Body of pancreas (tissue), 4 donors: ENCODE data around the gene CIAO1. TPM values are rescaled to one million over a fixed set of nuclear protein-coding genes. Genes with fewer than 3 reads are reported as not detected.
A peak's percentile ranks its signal among the peaks of the same experiment; 100 is the strongest.

ENCODE experiments used
- ATAC-seq: fragments of 150-250 bp; one replicate; pipeline ENCODE4 v1.9.1; 2016
- DNase-seq, 4 donors: peaks; one replicate each; pipeline ENCODE4 v3.0.0-alpha.2; 2019
- H3K27ac ChIP-seq, 4 donors: fragments of 200-600 bp; sonication (generic); 1 replicate in 3 of 4; 2 replicates in 1 of 4; pipeline versions ENCODE4 v1.5.1 to v1.6.1; 2016 to 2019; ENCODE audit warnings: mild to moderate bottlenecking in 1 of 4, mixed read lengths in 1 of 4, moderate library complexity in 1 of 4
- H3K27me3 ChIP-seq, 2 donors: fragments of 200-600 bp; sonication (generic); one replicate each; pipeline ENCODE4 v1.6.0; 2016; ENCODE audit warnings: mild to moderate bottlenecking in 1 of 2
- H3K36me3 ChIP-seq, 2 donors: fragments of 200-600 bp; sonication (generic); replicated peaks in 1 of 2; 2 replicates each; pipeline ENCODE4 v1.5.1; 2016; ENCODE audit warnings: low read depth in 2 of 2; ENCODE audit not compliant: insufficient read depth in 1 of 2
- H3K4me1 ChIP-seq: fragments of 200-600 bp; sonication (generic); one replicate; pipeline ENCODE4 v1.6.0; 2016
- H3K4me3 ChIP-seq, 2 donors: fragments of 200-600 bp; sonication (generic); 1 replicate in 1 of 2; 2 replicates in 1 of 2; pipeline ENCODE4 v1.5.1; 2016 to 2019
- H3K9me3 ChIP-seq, 3 donors: fragments of 200-600 bp; sonication (generic); 1 replicate in 2 of 3; 2 replicates in 1 of 3; pipeline ENCODE4 v1.5.1; 2016
- CTCF ChIP-seq, 7 experiments: fragments of 450-650 bp in 4 of 7; fragments of 200-600 bp in 3 of 7; sonication (generic) in 3 of 7; IDR thresholded peaks; one replicate each; pipeline ENCODE4 v1.5.1; 2016 to 2019; ENCODE audit warnings: antibody characterized with exemption in 7 of 7
- POLR2A ChIP-seq, 3 donors: fragments of 450-650 bp; IDR thresholded peaks; one replicate each; pipeline ENCODE4 v1.6.1; 2016; ENCODE audit warnings: antibody characterized with exemption in 3 of 3, mild to moderate bottlenecking in 2 of 3
- whole genome bisulfite sequencing, 2 donors: methylation state at CpG; one replicate each; pipeline ENCODE4 v1.1.5; 2017; 5-methylcytosine and 5-hydroxymethylcytosine counted together
- intact Hi-C: fragments of 100-400 bp; cut with DNase I; formaldehyde crosslinking; loops from one replicate; pipeline ENCODE4 v1.15.1; 2023
- total RNA-seq, 2 donors: library from RNA; depleted of rRNA; stranded (reverse); fragments of >200 nt; gene quantifications; one replicate each; pipeline ENCODE4 v1.1.0, GENCODE V29; 2016

CIAO1 gene
- total RNA-seq, 2 donors from 2014 or later = 58.1 to 92.0 TPM

- no peak overlapping the region for H3K4me3 ChIP-seq
- no peak for ATAC-seq
- no peaks in the 10 kb centered on the region for H3K36me3 ChIP-seq
- DNase-seq = no peak
- WGBS, 2 donors = 81 to 88% methylated on average over 1 of the region's 1 CpG
- H3K27ac ChIP-seq = no peak overlapping the region
- TF ChIP-seq POLR2A (IDR thresholded peaks at IDR 0.05) (no peak), CTCF (IDR thresholded peaks at IDR 0.05) (no peak)
- H3K27me3 ChIP-seq = peaks cover 0 to 7% of the 10 kb centered on the region in 2 donors
- intact Hi-C loops = no loop called here
- H3K9me3 ChIP-seq = no peaks in the 10 kb centered on the region
- peaks cover 13% of the 10 kb centered on the region for H3K4me1 ChIP-seq
Observed at GRCh38 chr2:96319396-96319795, 53.4 kb downstream of the CIAO1 start.

DNA sequence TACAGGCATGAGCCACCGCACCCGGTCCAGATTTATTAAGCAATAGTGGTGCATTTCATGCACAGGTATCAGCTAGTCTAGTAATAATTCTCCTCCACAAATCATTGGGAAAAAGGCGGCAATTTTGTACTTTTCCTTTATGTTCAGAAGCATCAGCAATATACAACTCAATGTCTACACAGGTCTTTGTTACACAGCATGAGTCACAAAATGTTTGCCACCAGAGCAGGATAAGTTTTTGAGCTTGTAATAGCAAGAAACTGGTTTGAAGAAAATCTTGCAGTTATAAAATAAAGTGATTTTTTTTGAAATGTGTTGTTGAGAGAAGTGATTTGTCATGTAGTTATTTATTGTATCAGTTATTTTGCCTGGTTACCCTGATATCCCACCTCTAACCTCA lies 54.3 kb downstream of the CIAO1 start:
- Histone ChIP-seq H3K4me3 (no peak overlapping the region), H3K36me3 (no peaks in the 10 kb centered on the region), H3K27me3 (peaks cover 0 to 7% of the 10 kb centered on the region in 2 donors), H3K9me3 (no peaks in the 10 kb centered on the region), H3K27ac (no peak overlapping the region), H3K4me1 (peaks cover 20% of the 10 kb centered on the region)
- intact Hi-C loops = no loop called here
- no peak for TF ChIP-seq POLR2A (IDR thresholded peaks at IDR 0.05)
- no peak for TF ChIP-seq CTCF (IDR thresholded peaks at IDR 0.05)
- 76 to 79% methylated on average over 3 of the region's 3 CpGs for WGBS, 2 donors
- ATAC-seq (no peak), DNase-seq (no peak)

DNA sequence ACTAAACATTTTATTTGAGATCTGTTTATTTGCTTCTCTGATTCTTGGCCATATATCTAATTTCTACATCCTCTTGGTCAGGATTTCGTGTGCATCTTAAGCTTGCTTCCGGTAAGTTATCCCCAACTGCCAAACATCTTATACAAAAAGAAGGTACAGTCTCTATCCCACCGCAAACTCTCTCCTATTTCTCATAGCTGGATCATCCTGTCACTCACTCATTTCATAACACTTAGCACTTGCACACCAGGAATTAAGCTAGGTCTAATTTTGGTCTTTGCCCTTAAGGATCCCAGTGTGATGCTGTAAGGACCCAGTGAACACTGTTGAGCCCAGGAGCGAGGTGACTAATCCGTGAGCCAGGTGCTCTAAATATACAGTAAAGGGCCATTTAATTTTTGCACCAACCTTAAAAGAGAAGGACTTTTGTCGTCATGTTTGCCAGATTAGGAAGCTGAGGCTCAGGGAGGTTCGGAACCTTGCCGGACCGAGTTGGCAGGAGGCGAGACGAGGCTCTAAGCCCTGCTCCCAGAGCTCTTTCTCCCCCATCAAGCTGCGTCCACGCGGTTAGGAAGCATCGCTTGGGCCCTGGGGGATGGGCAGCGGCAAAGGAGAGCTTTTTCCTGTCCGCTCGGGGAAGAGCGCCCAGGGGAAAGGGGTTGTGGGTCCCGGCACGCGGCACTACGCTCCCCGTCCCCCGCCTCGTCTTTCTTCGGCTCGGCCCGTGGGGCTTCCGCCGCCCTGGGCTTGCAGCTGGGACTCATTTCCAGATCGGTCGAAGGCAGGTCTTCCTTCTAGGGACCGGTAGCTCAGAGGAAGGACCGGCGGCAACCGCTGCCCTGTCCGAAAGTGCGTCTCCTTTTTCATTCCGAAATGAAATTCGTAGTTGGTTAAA lies 55.0 kb downstream of the CIAO1 start:
- no peaks in the 10 kb centered on the region for H3K9me3 ChIP-seq
- peak overlapping the region in 1 of 2 donors; percentile 42 for H3K4me3 ChIP-seq
- DNase-seq (peak in 1 of 4 donors; percentile 20), ATAC-seq (peak; percentile 54)
- peak overlapping the region in 1 of 4 donors; percentile 45 for H3K27ac ChIP-seq
- WGBS, 2 donors = 7 to 40% methylated on average over 7 to 40 of the region's 41 CpGs
- peaks cover 21% of the 10 kb centered on the region for H3K4me1 ChIP-seq
- intact Hi-C loops = no loop called here
- H3K36me3 ChIP-seq = no peaks in the 10 kb centered on the region
- TF ChIP-seq CTCF (IDR thresholded peaks at IDR 0.05) (no peak), POLR2A (IDR thresholded peaks at IDR 0.05) (no peak)
- H3K27me3 ChIP-seq = peaks cover 0 to 7% of the 10 kb centered on the region in 2 donors

Other genes starting within 250 kb of the CIAO1 start
- gene GPAT2, start 231.3 kb upstream of the CIAO1 start, total RNA-seq = 1 to 10 TPM; 1.6 to 2.0 TPM
- gene ADRA2B, start 149.7 kb upstream of the CIAO1 start, total RNA-seq = under 1 TPM; under 0.01 to 0.26 TPM
- gene ASTL, start 127.7 kb upstream of the CIAO1 start, total RNA-seq = not detected
- 1 to 10 TPM; 6.0 to 9.2 TPM for gene DUSP2, start 120.8 kb upstream of the CIAO1 start, total RNA-seq
- 10 to 100 TPM; 68.5 to 91.3 TPM for gene STARD7, start 57.4 kb upstream of the CIAO1 start, total RNA-seq
- gene TMEM127, start 228 bp upstream of the CIAO1 start, total RNA-seq = 10 to 100 TPM; 22.1 to 33.5 TPM
- 100 to 1,000 TPM in 1 of 2 donors, 10 to 100 TPM in 1; 58.1 to 110 TPM for gene SNRNP200, start 39.3 kb downstream of the CIAO1 start, total RNA-seq
- gene ITPRIPL1, start 59.1 kb downstream of the CIAO1 start, total RNA-seq = 1 to 10 TPM in 1 of 2 donors, under 1 TPM in 1; 0.33 to 1.8 TPM
- under 1 TPM in 1 of 2 donors, not detected in 1; 0.52 TPM for gene NCAPH, start 69.5 kb downstream of the CIAO1 start, total RNA-seq
- gene NEURL3, start 239.1 kb downstream of the CIAO1 start, total RNA-seq = 10 to 100 TPM; 40.7 to 71.2 TPM